HG02973 (cell line): ENCODE measurements around the gene DNM3.

Experiments
- ATAC-seq: cut with Tn5 transposase; IDR thresholded peaks from one replicate; pipeline ENCODE4 v1.9.1; 2021; ENCODE audit warnings: moderate library complexity; ENCODE audit not compliant: unreplicated experiment

The DNM3 gene

GRCh38 chr1:171817511-171818265 is 23.6 kb upstream of the DNM3 start:
- no peak for ATAC-seq

DNA sequence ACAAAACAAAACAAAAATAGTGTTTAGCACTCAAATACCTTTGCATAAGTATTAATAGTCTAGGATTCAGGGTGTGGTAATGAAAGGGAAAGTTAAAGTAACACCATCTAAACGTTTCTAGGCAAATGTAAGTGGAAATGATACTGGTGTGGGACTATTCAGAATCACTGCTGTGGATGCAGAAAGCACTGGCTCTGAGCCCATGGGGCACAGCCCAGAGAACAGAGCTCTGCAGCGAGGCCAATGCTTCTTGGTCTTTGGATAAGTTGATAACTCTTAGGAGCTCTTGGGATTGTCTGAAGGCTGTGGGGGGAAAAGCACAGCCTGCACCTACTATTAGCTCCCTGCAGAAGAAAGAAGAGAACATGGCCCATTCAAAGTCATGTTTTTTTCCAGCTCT is 21.4 kb upstream of the DNM3 start:
- ATAC-seq = no peak

- no peak for ATAC-seq
These were observed 14.3 kb upstream of the DNM3 start for GRCh38 chr1:171826973-171827372.

- ATAC-seq = no peak
These were observed 12.5 kb upstream of the DNM3 start for GRCh38 chr1:171828794-171829193.

GRCh38 chr1:171833091-171833825 is 8.0 kb upstream of the DNM3 start:
- ATAC-seq = no peak

- ATAC-seq = no peak
These were observed 6.5 kb upstream of the DNM3 start for GRCh38 chr1:171834821-171835220.

GRCh38 chr1:171835891-171836290 is 5.4 kb upstream of the DNM3 start:
- no peak for ATAC-seq

DNA sequence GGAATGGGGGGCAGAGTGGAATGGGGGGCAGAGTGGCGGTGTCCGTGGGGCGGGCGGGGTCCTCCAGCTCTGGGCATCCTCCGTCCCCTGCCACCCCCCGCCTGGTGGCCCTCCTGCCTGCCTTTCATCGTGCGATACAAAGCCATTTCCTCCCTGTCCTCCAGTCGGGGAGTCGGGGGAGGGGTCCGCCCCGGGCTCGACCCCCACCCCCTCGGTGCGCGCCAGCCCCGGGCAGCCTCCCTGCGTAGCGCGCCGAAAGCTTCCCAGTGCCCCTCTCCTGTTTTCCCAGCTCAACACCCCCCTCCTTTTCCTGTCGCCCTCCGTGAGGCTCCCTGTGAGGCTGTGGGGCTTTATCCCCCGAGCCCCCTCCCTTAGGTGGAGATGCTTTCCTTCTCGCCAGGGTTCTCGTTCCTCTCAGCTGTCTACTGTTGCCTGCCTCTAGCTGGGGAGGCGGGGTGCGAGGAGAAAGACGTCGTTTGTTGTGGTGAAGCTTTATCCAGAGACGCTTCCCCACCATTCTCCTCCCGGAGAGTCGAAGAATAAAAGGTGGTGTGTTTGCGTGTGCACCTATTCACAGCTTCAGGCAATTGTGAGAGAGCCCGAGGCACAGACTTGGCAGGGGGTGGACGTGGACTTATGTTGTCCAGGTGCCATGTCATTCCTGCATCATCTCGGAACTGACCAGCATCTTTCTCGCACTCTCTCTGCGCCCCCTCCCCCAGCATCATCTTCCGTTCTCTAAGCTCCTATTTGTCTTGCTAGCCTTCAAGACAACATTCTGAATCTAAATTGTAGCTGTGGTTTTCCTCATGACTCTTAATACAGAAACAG is 848 bp downstream of the DNM3 start:
- ATAC-seq = no peak

DNA sequence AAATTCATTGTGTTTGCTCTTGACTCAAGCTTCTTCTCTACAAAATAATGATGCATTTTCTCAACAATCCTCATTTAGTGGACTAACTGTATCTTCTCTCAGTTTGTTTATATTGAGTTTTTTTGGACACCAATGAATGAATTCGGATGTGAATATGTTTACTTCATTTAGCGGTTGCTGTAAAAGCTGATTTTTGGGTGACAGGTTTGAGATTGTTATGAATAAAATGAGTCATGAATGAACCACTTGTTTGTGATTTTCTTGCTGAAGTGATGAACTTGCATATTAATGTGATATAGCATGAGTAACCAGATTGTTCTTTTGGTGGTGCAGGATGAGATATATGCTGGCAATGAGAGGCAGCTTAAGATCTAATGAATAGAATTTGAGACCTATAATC is 3.1 kb downstream of the DNM3 start:
- ATAC-seq = no peak

GRCh38 chr1:171845998-171846397 is 4.7 kb downstream of the DNM3 start:
- no peak for ATAC-seq

- ATAC-seq = no peak
These were observed 8.1 kb downstream of the DNM3 start for GRCh38 chr1:171849245-171849898.

DNA sequence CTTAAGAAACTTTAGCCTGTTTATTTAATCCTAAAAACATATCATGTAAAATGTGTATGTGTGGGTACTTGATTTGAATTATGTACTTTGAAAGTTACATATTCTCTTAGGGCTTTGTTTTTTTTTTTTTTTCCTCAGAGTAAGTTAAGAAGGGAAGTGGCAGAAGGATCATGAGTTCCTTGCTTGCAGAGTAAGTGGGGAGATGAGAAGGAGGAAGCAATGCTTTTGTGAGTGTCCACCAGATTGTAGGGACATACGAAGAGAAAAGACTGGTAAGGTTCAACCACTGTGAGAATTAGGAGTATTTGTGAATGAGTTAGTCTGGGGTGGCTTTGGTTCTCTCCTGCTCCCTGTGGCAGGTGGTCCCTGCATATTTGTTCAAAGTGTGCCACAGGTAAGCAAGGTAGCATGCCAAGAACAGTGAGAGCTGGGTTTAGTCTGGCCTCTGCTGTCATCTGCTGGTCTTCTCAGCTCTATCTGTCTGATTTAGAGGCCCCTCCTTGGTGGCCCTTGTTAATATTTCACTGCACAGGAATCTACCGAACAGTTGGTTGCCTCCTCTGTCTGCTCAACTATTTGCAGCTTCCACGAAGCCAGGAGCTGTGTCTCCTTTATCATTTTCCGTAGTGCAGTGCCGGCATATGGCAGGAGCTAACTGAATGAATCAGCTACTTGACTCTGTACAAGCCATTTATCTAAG is 9.5 kb downstream of the DNM3 start:
- no peak for ATAC-seq

DNA sequence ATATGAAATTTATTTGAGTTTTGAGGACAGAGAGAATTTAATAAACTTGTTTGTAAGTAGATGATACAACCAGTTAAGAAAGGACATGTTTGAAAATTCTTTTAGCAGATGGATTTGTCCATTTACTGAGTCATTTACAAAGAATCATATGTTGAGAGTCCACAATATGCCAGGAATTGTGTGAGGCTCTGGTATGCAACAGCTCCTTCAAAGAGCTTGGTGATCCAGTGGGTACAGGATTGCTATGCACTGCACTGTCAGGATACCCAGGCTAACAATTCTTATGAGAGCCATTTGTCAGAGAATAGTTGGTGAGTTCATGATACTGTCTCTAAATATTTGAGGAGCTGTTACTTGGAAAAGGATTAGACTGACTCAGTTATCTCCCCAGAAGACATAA is 11.0 kb downstream of the DNM3 start:
- no peak for ATAC-seq

- ATAC-seq = no peak
These were observed 14.1 kb downstream of the DNM3 start for GRCh38 chr1:171855381-171855780.

DNA sequence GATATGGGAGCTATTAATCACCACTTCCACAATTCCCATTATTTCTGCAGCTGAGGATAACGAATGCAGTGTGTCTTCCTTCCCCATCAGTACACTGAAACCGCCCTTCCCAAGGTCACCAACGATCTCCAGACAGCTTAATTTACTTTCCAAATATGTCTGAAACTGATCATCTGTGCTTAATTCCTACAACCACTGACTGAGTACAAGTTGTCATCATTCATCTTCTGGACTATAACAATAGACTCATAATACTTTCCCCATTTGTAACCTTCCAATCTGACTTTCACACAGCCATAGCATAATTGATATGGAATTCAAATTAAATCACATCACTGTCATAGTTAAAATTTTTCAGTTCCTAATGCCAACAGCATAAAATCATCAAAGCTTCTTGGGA is 17.4 kb downstream of the DNM3 start:
- ATAC-seq = no peak

DNA sequence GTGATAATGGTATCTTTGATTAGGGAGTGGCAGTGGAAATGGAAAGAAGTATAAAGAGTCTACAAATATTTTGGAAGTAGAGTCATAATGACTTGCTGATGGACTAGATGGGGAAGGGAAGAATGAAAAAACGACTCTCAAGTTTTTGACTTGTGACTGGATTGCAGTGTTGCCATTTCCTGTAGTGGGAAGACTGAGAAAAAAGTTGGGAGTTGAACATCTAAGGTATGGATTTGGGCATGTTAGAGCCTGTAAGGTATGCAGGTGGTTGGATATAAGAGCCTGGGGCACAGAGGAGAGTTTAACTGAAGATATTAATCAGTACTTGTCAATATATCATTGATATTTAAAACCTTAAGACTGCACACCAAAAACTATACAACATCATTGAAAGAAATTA is 19.4 kb downstream of the DNM3 start:
- ATAC-seq = no peak

DNA sequence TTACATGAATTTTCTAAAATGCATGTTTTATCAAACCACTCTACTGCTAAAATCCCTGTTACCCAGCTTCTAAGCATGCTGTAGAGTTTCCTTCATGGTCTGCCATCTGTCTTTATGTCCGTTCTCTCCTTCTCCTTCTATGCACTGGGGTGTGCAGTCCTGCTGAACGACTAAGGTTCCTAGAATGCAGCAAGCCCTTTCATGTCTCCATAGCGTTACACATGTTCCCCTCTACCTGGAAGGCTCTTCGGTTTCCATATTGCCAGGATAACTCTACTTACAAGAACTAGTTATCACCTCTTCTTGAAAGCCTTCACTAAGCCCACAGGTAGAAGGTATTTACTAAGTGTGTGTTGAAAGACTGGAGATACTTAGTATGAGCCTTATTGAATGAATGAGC is 22.2 kb downstream of the DNM3 start:
- ATAC-seq = no peak

DNA sequence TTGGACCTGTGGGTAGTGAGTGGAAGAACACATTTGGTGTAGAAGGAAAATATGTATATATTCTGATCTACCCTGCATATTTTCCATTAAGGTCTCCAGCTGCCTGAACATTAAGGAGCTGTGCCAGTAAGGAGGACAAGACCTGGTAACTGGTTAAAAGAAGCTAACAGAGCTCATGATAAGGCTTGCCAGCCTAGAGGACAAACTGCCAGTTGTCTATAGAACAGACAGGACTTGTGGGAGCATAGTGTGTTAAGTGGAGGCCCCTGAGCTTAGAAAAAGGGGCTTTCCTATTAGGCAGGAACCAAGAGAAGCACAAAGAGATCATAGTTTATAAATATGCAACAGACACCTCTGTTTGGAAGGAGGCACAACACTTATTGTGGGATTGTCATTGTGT is 23.0 kb downstream of the DNM3 start:
- no peak for ATAC-seq

GRCh38 chr1:171865106-171865505 is 23.8 kb downstream of the DNM3 start:
- ATAC-seq = no peak

DNA sequence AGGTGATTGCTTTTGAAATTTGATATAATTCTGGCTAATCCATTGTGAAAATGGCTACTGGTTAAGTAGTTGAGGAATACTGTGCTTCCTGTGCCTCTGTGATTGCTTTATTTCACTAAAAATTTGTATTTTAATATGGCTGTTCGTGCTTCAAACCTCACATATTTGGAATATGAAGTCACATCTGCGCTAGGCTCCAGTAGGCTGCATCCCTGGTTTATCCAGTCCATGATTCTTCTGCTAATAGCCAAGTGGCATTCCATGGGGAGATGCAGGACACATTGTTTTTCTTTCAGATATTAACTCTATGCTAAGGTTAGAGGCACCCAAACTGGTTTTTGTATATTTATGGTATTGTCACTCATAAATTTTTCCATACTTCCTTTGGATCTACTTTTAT is 25.9 kb downstream of the DNM3 start:
- no peak for ATAC-seq
